ENCODE data around the gene ZNF701. TPM values are rescaled to one million over a fixed set of nuclear protein-coding genes. Genes with fewer than 3 reads are reported as not detected.
"Not testable (repeated sequence)": the region's sequence is repeated elsewhere in the genome, so short reads cannot be mapped to it uniquely, and the experiment has no call there.

Gene ZNF701
- polyA plus RNA-seq, 10 donors, result 6.8 to 12.7 (median 8.8) TPM

DNA sequence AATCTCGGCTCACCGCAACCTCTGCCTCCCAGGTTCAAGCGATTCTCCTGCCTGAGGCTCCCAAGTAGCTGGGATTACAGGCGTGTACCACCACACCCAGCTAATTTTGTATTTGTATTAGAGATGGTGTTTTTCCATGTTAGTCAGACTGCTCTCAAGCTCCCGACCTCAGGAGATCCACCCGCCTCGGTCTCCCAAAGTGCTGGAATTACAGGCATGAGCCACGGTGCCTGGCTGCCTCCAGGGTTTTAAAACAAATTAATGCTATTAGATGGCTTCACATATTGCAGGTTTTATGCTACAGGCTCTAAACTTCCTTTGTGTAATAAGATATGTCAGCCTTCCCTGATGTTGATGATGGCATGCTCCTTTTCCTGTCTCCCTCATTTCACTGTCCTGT is 8.5 kb upstream of the ZNF701 start:
- not testable (repeated sequence) for DNase-seq

DNA sequence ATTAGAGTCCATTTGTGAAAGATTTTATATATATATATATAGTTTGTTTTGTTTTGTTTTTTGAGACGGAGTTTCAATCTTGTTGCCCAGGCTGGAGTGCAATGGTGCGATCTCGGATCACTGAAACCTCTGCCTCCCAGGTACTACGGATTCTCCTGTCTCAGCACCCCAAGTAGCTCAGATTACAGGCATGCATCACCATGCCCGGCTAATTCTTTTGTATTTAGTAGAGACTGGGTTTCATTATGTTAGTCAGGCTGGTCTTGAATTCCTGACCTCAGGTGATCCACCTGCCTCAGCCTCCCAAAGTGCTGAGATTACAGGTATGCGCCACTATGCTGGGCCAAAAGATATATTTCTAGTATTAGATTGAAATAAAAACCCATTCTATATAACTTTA is 4.0 kb upstream of the ZNF701 start:
- no peak for DNase-seq

DNA sequence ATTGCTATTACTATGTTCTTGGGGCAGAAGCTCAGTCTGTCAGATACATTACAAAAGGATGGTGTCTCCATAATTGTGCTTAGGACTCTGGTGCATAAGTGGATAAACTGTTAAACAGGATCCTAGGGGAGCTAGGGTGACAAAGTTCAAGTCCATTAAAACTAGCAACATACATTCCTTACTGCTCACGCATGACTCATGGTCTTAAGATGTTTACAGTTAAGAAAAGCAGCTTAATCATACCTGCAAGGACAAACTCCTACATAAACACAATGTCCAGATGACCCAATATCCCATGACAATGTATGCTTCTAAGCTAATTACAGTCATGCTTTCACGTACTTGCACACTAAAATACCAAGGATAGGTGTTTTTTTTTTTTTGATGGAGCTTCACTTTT is 3.5 kb upstream of the ZNF701 start:
- DNase-seq, result no peak

DNA sequence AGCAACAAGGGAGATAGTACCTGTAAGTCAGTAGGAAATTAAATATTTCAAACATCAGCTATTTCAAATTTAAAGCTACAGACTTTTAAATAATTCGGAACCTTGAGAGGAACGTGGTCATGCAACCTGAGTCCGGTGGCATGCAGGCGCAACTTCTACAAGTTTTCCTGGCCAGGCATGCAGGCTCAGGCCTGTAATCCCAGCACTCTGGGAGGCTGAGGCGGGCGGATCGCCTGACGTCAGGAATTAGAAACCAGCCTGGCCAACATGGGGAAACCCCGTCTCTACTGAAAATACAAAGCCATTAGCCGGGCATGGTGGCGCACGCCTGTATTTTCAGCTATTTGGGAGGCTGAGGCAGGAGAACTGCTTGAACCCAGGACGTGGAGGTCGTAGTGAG is 2.2 kb upstream of the ZNF701 start:
- DNase-seq, result no peak

DNA sequence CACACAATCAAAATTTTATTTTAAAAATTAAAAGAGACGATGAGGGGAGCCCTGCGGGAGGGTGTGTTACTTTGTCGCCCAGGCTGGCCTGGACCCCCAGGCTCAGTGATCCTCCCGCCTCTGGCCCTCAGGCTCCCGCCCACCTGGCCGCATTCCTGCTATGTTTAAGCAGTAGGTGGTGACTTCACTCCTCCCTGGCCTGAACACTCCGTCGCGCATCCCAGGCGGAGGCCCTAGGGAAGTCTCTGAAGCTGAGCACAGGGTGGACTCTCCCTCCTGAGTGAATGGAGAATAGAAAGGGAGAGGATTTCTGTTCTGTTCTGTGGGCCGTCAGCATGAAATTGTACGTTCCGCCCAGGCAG is 468 bp upstream of the ZNF701 start:
- peak; percentile 33 to 85 (median 77) for DNase-seq

DNA sequence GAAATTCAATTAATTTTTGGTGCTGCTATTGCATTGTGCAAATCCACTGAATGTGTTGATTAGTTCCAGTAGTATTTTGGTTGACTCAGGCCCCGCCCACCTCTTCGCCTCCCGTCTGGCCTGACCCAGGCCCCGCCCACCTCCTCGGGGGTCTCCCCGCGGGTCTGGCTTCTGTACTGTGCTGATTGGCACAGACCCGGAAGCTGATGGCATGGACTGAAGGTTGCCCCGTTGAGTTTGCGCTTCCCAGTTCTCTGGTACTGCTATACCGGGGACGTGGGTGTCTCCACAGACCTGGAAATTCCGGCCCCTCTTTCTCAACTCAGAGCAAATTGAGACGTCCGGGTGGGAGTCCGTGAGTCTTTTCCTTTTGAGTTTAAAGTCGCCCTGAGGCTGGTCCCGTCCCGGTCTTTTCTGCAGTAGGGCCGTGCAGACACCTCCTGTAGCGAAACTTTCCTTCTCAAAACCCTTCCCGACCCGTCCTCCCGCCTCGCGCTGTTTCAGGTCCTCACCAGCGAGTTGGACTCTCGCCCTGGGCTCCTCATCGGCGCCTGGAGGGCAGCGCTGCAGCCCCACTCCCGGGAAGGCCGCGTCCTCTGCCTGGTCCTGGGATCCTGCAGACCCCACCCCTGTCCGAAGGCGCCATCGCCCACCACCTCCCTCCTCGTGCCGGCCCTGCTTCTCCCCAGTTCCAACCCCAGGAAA is 14.8 kb downstream of the ZNF701 start:
- DNase-seq, result peak in 2 of 3 donors; percentile 50 to 53

GRCh38 chr19:52585604-52586003 is 15.5 kb downstream of the ZNF701 start:
- DNase-seq, result no peak

- peak in 1 of 3 donors; percentile 21 for DNase-seq
Measured at GRCh38 chr19:52590728-52591127, 20.6 kb downstream of the ZNF701 start.

GRCh38 chr19:52592301-52592700 is 22.2 kb downstream of the ZNF701 start:
- DNase-seq, result no peak

GRCh38 chr19:52593441-52593840 is 23.4 kb downstream of the ZNF701 start:
- DNase-seq, result not testable (repeated sequence)

- no peak for DNase-seq
Measured at GRCh38 chr19:52599241-52599640, 29.2 kb downstream of the ZNF701 start.

DNA sequence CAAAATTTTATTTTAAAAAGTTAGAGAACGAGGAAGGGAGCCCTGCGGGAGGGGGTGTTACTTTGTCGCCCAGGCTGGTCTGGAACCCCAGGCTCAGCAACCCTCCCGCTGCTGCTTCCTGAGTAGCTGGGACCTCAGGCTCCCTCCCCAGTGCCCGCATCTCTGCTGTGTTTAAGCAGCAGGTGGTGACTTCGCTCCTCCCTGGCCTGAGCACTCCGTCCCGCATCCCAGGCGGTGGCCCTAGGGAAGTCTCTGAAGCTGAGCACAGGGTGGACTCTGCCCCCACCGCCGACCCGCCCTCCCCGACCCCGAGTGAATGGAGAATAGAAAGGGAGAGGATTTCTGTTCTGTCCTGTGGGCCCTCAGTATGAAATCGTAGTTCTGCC is 30.5 kb downstream of the ZNF701 start:
- no peak for DNase-seq

GRCh38 chr19:52601025-52601973 is 31.2 kb downstream of the ZNF701 start:
- peak; percentile 85 to 95 (median 93) for DNase-seq

DNA sequence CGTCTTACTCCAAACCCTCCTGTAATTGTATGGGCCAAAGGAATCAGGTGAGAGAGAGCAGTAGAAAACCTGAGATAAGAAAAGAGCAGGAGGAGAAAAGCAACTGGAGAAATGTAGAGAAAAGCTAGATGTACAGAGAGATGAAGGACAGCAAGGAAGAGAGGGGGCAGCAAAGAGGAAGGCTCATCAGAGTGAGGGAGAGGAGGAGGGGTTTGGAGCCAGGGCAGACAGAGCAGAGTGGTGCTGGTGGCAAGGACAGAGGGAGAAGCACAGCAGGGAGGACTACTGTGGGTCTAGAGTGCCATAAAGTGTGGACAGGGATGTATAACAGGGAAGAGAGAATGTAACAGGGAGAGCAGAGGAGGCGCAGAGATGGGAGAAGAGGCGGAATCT is 31.9 kb downstream of the ZNF701 start:
- DNase-seq, result not testable (repeated sequence)

GRCh38 chr19:52602941-52603340 is 32.9 kb downstream of the ZNF701 start:
- no peak for DNase-seq

GRCh38 chr19:52603558-52604207 is 33.6 kb downstream of the ZNF701 start:
- no peak for DNase-seq

GRCh38 chr19:52613299-52613906 is 43.3 kb downstream of the ZNF701 start:
- DNase-seq, result no peak

DNA sequence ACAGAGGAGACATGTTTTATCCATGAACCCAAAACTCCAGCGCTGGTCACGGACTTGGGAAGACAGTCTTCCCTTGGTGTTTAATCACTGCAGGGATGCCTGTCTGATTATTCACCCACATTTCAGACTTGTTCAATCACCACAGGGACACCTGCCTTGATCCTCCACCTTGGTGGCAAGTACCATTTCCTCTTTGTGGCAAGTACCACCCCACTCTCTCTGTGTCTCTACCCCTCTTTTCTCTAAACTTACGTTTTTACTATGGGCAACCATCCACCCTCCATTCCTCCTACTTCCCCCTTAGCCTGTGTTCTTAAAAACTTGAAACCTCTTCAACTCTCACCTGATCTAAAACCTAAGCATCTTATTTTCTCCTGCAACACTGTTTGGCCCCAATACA is 51.3 kb downstream of the ZNF701 start:
- no peak for DNase-seq

DNA sequence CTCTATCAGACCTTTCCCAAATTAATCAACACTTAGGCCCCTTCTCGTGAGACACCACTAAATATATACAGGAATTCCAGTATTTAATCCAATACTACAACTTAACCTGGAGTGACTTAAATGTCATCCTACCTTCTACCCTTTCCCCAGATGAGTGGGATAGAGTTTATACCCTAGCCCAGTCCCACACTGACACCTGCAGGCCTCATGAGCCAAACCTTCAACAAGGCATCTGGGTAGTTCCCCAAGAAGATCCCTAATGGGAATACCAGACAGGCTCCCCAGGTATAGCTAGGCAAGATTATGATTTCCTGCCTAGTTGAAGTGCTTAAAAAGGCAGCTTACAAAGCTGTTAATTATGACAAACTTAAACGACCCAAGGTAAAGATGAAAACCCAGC is 52.2 kb downstream of the ZNF701 start:
- DNase-seq, result no peak

- no peak for DNase-seq
Measured at GRCh38 chr19:52626915-52627314, 56.8 kb downstream of the ZNF701 start.

- DNase-seq, result not testable (repeated sequence)
Measured at GRCh38 chr19:52627441-52627840, 57.4 kb downstream of the ZNF701 start.
